ENCODE measurements around the gene CAB39. TPM values are rescaled to one million over a fixed set of nuclear protein-coding genes. Genes with fewer than 3 reads are reported as not detected.

CAB39 gene
- total RNA-seq, 1 donor from 2014 or later = 59.0 TPM

DNA sequence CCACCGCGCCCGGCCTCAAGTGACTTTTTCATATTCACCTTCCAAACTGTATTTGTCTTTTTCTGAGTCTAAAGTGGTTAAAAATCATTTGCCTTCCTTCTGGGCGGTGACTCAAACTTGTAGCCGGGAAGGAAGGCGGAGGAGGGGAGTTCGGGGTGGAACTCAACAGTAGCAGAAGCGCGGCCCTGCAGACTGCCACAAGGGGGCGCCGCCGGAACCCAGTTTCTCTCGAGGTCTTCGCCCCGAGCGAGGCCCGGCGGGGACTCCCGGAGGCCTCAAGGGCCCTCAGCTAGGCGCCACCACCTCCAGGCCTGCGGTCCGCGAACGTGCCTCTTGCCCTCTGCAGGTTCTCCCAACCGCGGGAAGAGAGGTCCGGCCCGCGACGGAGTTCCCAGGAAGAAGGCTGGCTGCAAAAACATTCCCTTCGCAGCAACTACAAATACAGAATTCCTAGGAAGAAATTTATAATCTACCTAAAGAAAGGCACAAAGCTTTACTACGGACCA, 135.3 kb downstream of the CAB39 start:
- H3K36me3 ChIP-seq = no peaks in the 10 kb centered on the region
- H3K9me3 Mint-ChIP-seq = peaks cover 5% of the 10 kb centered on the region
- H3K9me3 ChIP-seq (ENCODE audit: low read depth) = no peaks in the 10 kb centered on the region

DNA sequence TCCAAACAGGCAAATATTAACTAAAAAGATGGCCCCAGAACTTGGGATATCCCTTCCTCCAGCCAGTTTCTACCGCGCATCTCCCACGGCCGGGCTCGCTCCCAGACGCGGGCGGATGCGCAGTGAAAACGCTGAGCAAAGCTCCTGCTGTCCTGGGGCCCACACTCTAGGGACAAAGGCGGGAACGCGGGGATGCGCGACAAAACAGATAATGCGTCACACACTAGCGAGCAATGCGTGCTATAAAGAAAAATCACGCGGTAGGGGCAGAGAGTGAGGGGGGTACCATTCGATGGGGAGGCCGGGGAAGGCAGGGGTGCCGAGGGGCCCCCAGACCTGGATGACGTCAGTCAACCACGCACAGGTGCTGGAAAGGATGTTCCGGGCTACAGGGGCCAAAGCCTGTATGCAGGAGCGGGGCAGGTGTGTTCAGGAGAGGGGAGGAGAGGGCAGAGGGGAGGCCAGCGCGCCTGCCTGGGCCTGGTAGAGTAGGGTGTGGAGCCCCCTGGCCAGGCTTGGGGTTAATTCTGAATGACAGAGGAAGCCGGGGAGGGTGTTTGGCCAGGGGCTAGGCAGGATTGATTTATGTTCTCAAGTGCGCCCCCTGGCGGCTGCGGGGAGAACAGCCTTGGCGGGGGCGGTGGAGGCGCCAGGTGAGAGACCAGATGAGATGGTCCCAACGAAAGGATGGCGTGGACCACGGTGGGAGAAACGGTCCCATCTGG, 137.2 kb downstream of the CAB39 start:
- Mint-ChIP-seq H3K27ac (no peak overlapping the region), H3K9me3 (peaks cover 5% of the 10 kb centered on the region), H3K4me3 (peak overlapping the region; percentile 58), H3K4me1 (no peaks in the 10 kb centered on the region), H3K27me3 (ENCODE audit: insufficient read depth, low read depth) (peaks cover 13% of the 10 kb centered on the region), H3K36me3 (peaks cover 1% of the 10 kb centered on the region)
- no peak overlapping the region for H3K27ac ChIP-seq
- H3F3A ChIP-seq (ENCODE audit: low read depth) = no peaks in the 10 kb centered on the region
- H3K79me2 ChIP-seq (ENCODE audit: low read depth) = no peaks in the 10 kb centered on the region
- no peak overlapping the region for H3K4me2 ChIP-seq
- DNase-seq (ENCODE audit: low spot score) = peak; percentile 77
- TF ChIP-seq, protein P1, sequence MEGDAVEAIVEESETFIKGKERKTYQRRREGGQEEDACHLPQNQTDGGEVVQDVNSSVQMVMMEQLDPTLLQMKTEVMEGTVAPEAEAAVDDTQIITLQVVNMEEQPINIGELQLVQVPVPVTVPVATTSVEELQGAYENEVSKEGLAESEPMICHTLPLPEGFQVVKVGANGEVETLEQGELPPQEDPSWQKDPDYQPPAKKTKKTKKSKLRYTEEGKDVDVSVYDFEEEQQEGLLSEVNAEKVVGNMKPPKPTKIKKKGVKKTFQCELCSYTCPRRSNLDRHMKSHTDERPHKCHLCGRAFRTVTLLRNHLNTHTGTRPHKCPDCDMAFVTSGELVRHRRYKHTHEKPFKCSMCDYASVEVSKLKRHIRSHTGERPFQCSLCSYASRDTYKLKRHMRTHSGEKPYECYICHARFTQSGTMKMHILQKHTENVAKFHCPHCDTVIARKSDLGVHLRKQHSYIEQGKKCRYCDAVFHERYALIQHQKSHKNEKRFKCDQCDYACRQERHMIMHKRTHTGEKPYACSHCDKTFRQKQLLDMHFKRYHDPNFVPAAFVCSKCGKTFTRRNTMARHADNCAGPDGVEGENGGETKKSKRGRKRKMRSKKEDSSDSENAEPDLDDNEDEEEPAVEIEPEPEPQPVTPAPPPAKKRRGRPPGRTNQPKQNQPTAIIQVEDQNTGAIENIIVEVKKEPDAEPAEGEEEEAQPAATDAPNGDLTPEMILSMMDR (IDR thresholded peaks at IDR 0.05) = peak; percentile 98
- no peak for TF ChIP-seq EZH2 (IDR thresholded peaks at IDR 0.05)
- H3K27me3 ChIP-seq = peaks cover 13% of the 10 kb centered on the region
- H4K20me1 ChIP-seq (ENCODE audit: low read depth) = no peaks in the 10 kb centered on the region
- H2AFZ ChIP-seq (replicated peaks) = peak overlapping the region; percentile 26
- H3K9ac ChIP-seq = no peak overlapping the region
- no peaks in the 10 kb centered on the region for H3K9me3 ChIP-seq (ENCODE audit: low read depth)
- H3K4me3 ChIP-seq = no peak overlapping the region
- H3K36me3 ChIP-seq = no peaks in the 10 kb centered on the region
- H3K4me1 ChIP-seq = no peaks in the 10 kb centered on the region

More for the DNA sequence above, 135.3 kb downstream of the CAB39 start:
- H4K20me1 ChIP-seq (ENCODE audit: low read depth) = no peaks in the 10 kb centered on the region
- H3K27ac ChIP-seq = no peak overlapping the region
- no peaks in the 10 kb centered on the region for H3K4me1 ChIP-seq
- Mint-ChIP-seq H3K27me3 (ENCODE audit: insufficient read depth, low read depth) (peaks cover 9% of the 10 kb centered on the region), H3K4me3 (no peak overlapping the region), H3K4me1 (peaks cover 2% of the 10 kb centered on the region), H3K27ac (peak overlapping the region; percentile 66), H3K36me3 (peaks cover 1% of the 10 kb centered on the region)
- no peaks in the 10 kb centered on the region for H3K79me2 ChIP-seq (ENCODE audit: low read depth)
- TF ChIP-seq, protein P1 (IDR thresholded peaks at IDR 0.05) = peak; percentile 97
- TF ChIP-seq EZH2phosphoT487 (IDR thresholded peaks at IDR 0.05) = no peak
- TF ChIP-seq EZH2 (IDR thresholded peaks at IDR 0.05) = peak; percentile 45
- H3K27me3 ChIP-seq = peaks cover 13% of the 10 kb centered on the region
- no peaks in the 10 kb centered on the region for H3F3A ChIP-seq (ENCODE audit: low read depth)
- H2AFZ ChIP-seq (replicated peaks) = peak overlapping the region; percentile 47
- DNase-seq (ENCODE audit: low spot score) = peak; percentile 92
- H3K4me3 ChIP-seq = no peak overlapping the region
- H3K9ac ChIP-seq = no peak overlapping the region
- no peak overlapping the region for H3K4me2 ChIP-seq

DNA sequence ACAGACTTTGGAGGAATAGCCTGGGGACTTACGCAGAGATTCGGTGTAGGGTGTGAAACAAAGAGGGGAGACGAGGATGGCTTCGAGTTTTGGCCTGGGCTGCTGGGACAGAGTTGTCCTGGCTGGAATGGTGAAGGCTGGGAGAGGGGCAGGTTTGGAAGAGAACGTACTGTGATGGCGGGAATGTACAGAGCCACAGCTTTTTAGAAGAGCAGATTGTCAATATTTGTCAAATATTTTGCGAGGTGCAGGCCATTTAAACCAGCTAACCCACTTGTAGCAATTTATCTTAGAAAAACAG, 137.7 kb downstream of the CAB39 start:
- Mint-ChIP-seq H3K27me3 (ENCODE audit: insufficient read depth, low read depth) (peaks cover 13% of the 10 kb centered on the region), H3K4me1 (no peaks in the 10 kb centered on the region), H3K9me3 (peaks cover 5% of the 10 kb centered on the region), H3K4me3 (no peak overlapping the region), H3K36me3 (peaks cover 1% of the 10 kb centered on the region), H3K27ac (no peak overlapping the region)
- no peak overlapping the region for H3K4me2 ChIP-seq
- DNase-seq (ENCODE audit: low spot score) = no peak
- no peaks in the 10 kb centered on the region for H3K4me1 ChIP-seq
- no peaks in the 10 kb centered on the region for H3K79me2 ChIP-seq (ENCODE audit: low read depth)
- no peak for TF ChIP-seq EZH2 (IDR thresholded peaks at IDR 0.05)
- no peak for TF ChIP-seq EZH2phosphoT487 (IDR thresholded peaks at IDR 0.05)
- TF ChIP-seq, protein P1 (IDR thresholded peaks at IDR 0.05) = no peak
- H2AFZ ChIP-seq (replicated peaks) = peak overlapping the region; percentile 26
- H3F3A ChIP-seq (ENCODE audit: low read depth) = no peaks in the 10 kb centered on the region
- no peaks in the 10 kb centered on the region for H3K9me3 ChIP-seq (ENCODE audit: low read depth)
- peaks cover 13% of the 10 kb centered on the region for H3K27me3 ChIP-seq
- H4K20me1 ChIP-seq (ENCODE audit: low read depth) = no peaks in the 10 kb centered on the region
- no peaks in the 10 kb centered on the region for H3K36me3 ChIP-seq
- no peak overlapping the region for H3K9ac ChIP-seq
- H3K4me3 ChIP-seq = no peak overlapping the region
- no peak overlapping the region for H3K27ac ChIP-seq

All from neural progenitor cell (in vitro differentiated cells).